H1 (cell line): ENCODE results near the gene HOXA10. TPM values are rescaled to one million over a fixed set of nuclear protein-coding genes. Genes with fewer than 3 reads are reported as not detected.

Experiments used
- CEBPB ChIP-seq: IDR thresholded peaks from 2 replicates; pipeline ENCODE4 v1.6.1; 2012; ENCODE audit warnings: low read depth, low read length
- JUND ChIP-seq: IDR thresholded peaks from 2 replicates; pipeline ENCODE4 v1.6.1; 2011; ENCODE audit warnings: mild to moderate bottlenecking, improper control_type of control experiment, low read length
- PHF8 ChIP-seq: fragments of 200-600 bp; sonication (generic); conservative IDR thresholded peaks from 2 replicates; pipeline ENCODE4 v1.7.1; 2012; ENCODE audit warnings: low read depth, mild to moderate bottlenecking, inconsistent platforms, low read length, moderate library complexity
- RFX5 ChIP-seq: IDR thresholded peaks from 2 replicates; pipeline ENCODE4 v1.6.1; 2011; ENCODE audit warnings: low read depth, low read length, improper control_type of control experiment, borderline replicate concordance
- RNF2 ChIP-seq: fragments of 200-900, 300-1000 bp; sonication (generic); IDR thresholded peaks from 2 replicates; pipeline ENCODE4 v1.7.1; 2016; ENCODE audit warnings: borderline replicate concordance, low read depth, mild to moderate bottlenecking, antibody characterized with exemption, low read length; ENCODE audit not compliant: poor library complexity, severe bottlenecking; ENCODE audit errors: missing control alignments
- SIX5 ChIP-seq: IDR thresholded peaks from 2 replicates; pipeline ENCODE4 v1.6.1; 2011; ENCODE audit warnings: mild to moderate bottlenecking, low read depth, low read length
- SP2 ChIP-seq: IDR thresholded peaks from 2 replicates; pipeline ENCODE4 v1.6.1; 2012; ENCODE audit warnings: mild to moderate bottlenecking, low read length, inconsistent platforms
- polyA plus RNA-seq, 7 experiments: library from polyadenylated mRNA; depleted of rRNA in 3 of 7; stranded (reverse) in 5 of 7; unstranded in 2 of 7; fragments of >200 nt in 5 of 7; fragments of 200-250 nt in 2 of 7; gene quantifications; 1 replicate in 5 of 7; 2 replicates in 1 of 7; 4 replicates in 1 of 7; pipeline versions ENCODE4 v1.2.1 to v1.2.3, GENCODE V29; 2011 to 2013; ENCODE audit warnings: missing spikeins in 2 of 7, mixed read lengths in 2 of 7
- total RNA-seq: library from RNA; stranded (reverse); fragmentation: NEBNext Ultra II Directional; extraction: Animal tissue kit (Norgen Biotek cat#: 25700); gene quantifications from 2 replicates; pipeline ENCODE4 v1.2.1, GENCODE V29; 2021
- TF ChIP-seq, protein P1 (sequence below): fragments of 300-600 bp; sonication (generic); IDR thresholded peaks from 2 replicates; pipeline ENCODE4 v1.7.1; 2012; ENCODE audit warnings: low read length, moderate library complexity, mild to moderate bottlenecking, inconsistent platforms; ENCODE audit not compliant: insufficient replicate concordance
- TF ChIP-seq, protein P2 (sequence below): IDR thresholded peaks from 2 replicates; pipeline ENCODE4 v1.6.1; 2011; ENCODE audit warnings: low read length, improper control_type of control experiment

Gene HOXA10
- total and polyA plus RNA-seq, 2 of the 8 experiments (the other 6 are each of a cell fraction or from before 2014, with no cell fraction given) = not detected

DNA sequence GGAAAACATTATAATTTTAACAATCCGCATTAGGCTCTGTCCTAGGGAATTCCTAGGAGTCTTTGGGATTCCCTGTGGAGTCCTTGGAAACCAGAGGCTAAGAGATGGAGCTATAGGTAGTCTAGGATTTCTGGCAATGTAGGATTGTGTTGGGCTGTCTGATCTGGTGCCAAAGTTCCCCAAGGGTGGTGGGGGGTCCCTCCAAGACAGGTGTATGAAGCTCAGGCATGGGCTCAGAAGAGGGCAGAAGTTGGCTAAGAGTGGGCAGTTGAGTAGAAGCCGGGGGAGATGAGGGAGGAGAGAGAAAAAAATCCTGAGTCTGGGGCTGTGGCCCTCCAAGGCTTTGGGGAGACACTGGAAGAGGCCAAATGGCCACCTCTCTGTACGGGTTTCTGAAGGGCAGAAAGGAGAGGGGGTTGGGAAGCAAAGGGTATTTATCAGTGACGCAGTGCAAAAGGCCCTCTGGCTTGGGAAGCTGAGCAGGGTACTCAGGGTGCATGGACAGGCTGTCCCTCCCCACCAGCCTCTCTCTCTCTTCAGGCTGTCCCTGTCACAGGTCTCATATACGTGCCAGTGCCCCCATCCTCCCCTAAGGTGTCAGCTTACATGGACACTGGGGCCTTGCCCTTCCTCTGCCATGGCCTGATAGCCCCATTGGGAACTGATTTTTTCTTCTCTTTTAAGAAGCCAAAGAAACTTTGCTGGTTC lies 27.5 kb downstream of the HOXA10 start (continued):
- TF ChIP-seq, protein P1, sequence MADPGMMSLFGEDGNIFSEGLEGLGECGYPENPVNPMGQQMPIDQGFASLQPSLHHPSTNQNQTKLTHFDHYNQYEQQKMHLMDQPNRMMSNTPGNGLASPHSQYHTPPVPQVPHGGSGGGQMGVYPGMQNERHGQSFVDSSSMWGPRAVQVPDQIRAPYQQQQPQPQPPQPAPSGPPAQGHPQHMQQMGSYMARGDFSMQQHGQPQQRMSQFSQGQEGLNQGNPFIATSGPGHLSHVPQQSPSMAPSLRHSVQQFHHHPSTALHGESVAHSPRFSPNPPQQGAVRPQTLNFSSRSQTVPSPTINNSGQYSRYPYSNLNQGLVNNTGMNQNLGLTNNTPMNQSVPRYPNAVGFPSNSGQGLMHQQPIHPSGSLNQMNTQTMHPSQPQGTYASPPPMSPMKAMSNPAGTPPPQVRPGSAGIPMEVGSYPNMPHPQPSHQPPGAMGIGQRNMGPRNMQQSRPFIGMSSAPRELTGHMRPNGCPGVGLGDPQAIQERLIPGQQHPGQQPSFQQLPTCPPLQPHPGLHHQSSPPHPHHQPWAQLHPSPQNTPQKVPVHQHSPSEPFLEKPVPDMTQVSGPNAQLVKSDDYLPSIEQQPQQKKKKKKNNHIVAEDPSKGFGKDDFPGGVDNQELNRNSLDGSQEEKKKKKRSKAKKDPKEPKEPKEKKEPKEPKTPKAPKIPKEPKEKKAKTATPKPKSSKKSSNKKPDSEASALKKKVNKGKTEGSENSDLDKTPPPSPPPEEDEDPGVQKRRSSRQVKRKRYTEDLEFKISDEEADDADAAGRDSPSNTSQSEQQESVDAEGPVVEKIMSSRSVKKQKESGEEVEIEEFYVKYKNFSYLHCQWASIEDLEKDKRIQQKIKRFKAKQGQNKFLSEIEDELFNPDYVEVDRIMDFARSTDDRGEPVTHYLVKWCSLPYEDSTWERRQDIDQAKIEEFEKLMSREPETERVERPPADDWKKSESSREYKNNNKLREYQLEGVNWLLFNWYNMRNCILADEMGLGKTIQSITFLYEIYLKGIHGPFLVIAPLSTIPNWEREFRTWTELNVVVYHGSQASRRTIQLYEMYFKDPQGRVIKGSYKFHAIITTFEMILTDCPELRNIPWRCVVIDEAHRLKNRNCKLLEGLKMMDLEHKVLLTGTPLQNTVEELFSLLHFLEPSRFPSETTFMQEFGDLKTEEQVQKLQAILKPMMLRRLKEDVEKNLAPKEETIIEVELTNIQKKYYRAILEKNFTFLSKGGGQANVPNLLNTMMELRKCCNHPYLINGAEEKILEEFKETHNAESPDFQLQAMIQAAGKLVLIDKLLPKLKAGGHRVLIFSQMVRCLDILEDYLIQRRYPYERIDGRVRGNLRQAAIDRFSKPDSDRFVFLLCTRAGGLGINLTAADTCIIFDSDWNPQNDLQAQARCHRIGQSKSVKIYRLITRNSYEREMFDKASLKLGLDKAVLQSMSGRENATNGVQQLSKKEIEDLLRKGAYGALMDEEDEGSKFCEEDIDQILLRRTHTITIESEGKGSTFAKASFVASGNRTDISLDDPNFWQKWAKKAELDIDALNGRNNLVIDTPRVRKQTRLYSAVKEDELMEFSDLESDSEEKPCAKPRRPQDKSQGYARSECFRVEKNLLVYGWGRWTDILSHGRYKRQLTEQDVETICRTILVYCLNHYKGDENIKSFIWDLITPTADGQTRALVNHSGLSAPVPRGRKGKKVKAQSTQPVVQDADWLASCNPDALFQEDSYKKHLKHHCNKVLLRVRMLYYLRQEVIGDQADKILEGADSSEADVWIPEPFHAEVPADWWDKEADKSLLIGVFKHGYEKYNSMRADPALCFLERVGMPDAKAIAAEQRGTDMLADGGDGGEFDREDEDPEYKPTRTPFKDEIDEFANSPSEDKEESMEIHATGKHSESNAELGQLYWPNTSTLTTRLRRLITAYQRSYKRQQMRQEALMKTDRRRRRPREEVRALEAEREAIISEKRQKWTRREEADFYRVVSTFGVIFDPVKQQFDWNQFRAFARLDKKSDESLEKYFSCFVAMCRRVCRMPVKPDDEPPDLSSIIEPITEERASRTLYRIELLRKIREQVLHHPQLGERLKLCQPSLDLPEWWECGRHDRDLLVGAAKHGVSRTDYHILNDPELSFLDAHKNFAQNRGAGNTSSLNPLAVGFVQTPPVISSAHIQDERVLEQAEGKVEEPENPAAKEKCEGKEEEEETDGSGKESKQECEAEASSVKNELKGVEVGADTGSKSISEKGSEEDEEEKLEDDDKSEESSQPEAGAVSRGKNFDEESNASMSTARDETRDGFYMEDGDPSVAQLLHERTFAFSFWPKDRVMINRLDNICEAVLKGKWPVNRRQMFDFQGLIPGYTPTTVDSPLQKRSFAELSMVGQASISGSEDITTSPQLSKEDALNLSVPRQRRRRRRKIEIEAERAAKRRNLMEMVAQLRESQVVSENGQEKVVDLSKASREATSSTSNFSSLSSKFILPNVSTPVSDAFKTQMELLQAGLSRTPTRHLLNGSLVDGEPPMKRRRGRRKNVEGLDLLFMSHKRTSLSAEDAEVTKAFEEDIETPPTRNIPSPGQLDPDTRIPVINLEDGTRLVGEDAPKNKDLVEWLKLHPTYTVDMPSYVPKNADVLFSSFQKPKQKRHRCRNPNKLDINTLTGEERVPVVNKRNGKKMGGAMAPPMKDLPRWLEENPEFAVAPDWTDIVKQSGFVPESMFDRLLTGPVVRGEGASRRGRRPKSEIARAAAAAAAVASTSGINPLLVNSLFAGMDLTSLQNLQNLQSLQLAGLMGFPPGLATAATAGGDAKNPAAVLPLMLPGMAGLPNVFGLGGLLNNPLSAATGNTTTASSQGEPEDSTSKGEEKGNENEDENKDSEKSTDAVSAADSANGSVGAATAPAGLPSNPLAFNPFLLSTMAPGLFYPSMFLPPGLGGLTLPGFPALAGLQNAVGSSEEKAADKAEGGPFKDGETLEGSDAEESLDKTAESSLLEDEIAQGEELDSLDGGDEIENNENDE = no peak
- TF ChIP-seq, protein P2, sequence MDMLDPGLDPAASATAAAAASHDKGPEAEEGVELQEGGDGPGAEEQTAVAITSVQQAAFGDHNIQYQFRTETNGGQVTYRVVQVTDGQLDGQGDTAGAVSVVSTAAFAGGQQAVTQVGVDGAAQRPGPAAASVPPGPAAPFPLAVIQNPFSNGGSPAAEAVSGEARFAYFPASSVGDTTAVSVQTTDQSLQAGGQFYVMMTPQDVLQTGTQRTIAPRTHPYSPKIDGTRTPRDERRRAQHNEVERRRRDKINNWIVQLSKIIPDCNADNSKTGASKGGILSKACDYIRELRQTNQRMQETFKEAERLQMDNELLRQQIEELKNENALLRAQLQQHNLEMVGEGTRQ = no peak
- no peak for TF ChIP-seq RNF2
- no peak for TF ChIP-seq SP2
- no peak for TF ChIP-seq CEBPB
- TF ChIP-seq PHF8 = no peak
- no peak for TF ChIP-seq JUND
- TF ChIP-seq SIX5 = no peak
- no peak for TF ChIP-seq RFX5
